Cardiac septum (tissue), 1 donor: ENCODE measurements around the gene WNT11. TPM values are rescaled to one million over a fixed set of nuclear protein-coding genes. Genes with fewer than 3 reads are reported as not detected.

ENCODE experiments used
- DNase-seq: peaks from one replicate; pipeline ENCODE4 v3.0.0-alpha.2; 2020; ENCODE audit warnings: low spot score
- intact Hi-C: fragments of 100-400 bp; cut with DNase I; formaldehyde crosslinking; loops from one replicate; pipeline ENCODE4 v1.14.0; 2022
- total RNA-seq: library from RNA; stranded (reverse); fragmentation: NEBNext Ultra II Directional; extraction: Animal tissue kit (Norgen Biotek cat#: 25700); gene quantifications from one replicate; pipeline ENCODE4 v1.2.1, GENCODE V29; 2021
- donor health status: DM: no; HTN: no; CAD: no.

The WNT11 gene
- total RNA-seq, 1 donor from 2014 or later, result 9.2 TPM

- intact Hi-C loops, result no loop called here
- DNase-seq, result no peak
Measured at GRCh38 chr11:76189682-76190081, 16.6 kb downstream of the WNT11 start.

- intact Hi-C loops, result no loop called here
Measured at GRCh38 chr11:76188873-76189272, 17.4 kb downstream of the WNT11 start.

GRCh38 chr11:76186776-76187279 lies 19.5 kb downstream of the WNT11 start:
- no peak for DNase-seq
- intact Hi-C loops, result no loop called here

More at GRCh38 chr11:76188873-76189272, 17.4 kb downstream of the WNT11 start:
- DNase-seq, result no peak

GRCh38 chr11:76185931-76186401 lies 20.3 kb downstream of the WNT11 start:
- intact Hi-C loops, result no loop called here
- DNase-seq, result no peak

- intact Hi-C loops, result no loop called here
- DNase-seq, result no peak
Measured at GRCh38 chr11:76185511-76185910, 20.8 kb downstream of the WNT11 start.

GRCh38 chr11:76184551-76184993 lies 21.7 kb downstream of the WNT11 start:
- no peak for DNase-seq
- intact Hi-C loops, result no loop called here

- DNase-seq, result no peak
- intact Hi-C loops, result no loop called here
Measured at GRCh38 chr11:76181371-76181770, 24.9 kb downstream of the WNT11 start.

- intact Hi-C loops, result no loop called here
- no peak for DNase-seq
Measured at GRCh38 chr11:76179147-76179546, 27.2 kb downstream of the WNT11 start.

GRCh38 chr11:76177250-76177686 lies 29.0 kb downstream of the WNT11 start:
- no peak for DNase-seq
- intact Hi-C loops, result no loop called here

- intact Hi-C loops, result no loop called here
- no peak for DNase-seq
Measured at GRCh38 chr11:76176463-76176862, 29.8 kb downstream of the WNT11 start.

- DNase-seq, result no peak
- intact Hi-C loops, result no loop called here
Measured at GRCh38 chr11:76175783-76176182, 30.5 kb downstream of the WNT11 start.

GRCh38 chr11:76174330-76174729 lies 32.0 kb downstream of the WNT11 start:
- intact Hi-C loops, result no loop called here
- DNase-seq, result no peak

GRCh38 chr11:76173663-76174062 lies 32.6 kb downstream of the WNT11 start:
- DNase-seq, result no peak
- intact Hi-C loops, result no loop called here

GRCh38 chr11:76172583-76172982 lies 33.7 kb downstream of the WNT11 start:
- intact Hi-C loops, result no loop called here
- no peak for DNase-seq

GRCh38 chr11:76170468-76170867 lies 35.8 kb downstream of the WNT11 start:
- intact Hi-C loops, result no loop called here
- DNase-seq, result no peak

- intact Hi-C loops, result no loop called here
- no peak for DNase-seq
Measured at GRCh38 chr11:76169473-76169896, 36.8 kb downstream of the WNT11 start.

- intact Hi-C loops, result no loop called here
- no peak for DNase-seq
Measured at GRCh38 chr11:76167590-76167989, 38.7 kb downstream of the WNT11 start.

GRCh38 chr11:76166314-76166713 lies 40.0 kb downstream of the WNT11 start:
- no peak for DNase-seq
- intact Hi-C loops, result no loop called here

GRCh38 chr11:76164861-76165751 lies 41.2 kb downstream of the WNT11 start:
- intact Hi-C loops, result no loop called here
- no peak for DNase-seq

- DNase-seq, result no peak
- intact Hi-C loops, result no loop called here
Measured at GRCh38 chr11:76164081-76164480, 42.2 kb downstream of the WNT11 start.

- intact Hi-C loops, result no loop called here
- DNase-seq, result no peak
Measured at GRCh38 chr11:76163289-76163880, 42.9 kb downstream of the WNT11 start.
